SK-N-SH (cell line): ENCODE results near the gene TMEM245. TPM values are rescaled to one million over a fixed set of nuclear protein-coding genes. Genes with fewer than 3 reads are reported as not detected.
A peak's percentile ranks its signal among the peaks of the same experiment; 100 is the strongest.

ENCODE experiments used
- CTCF ChIA-PET: fragments of 300-600, 350-600 bp; formaldehyde crosslinking; extraction: SDS; loops from one replicate; lab custom pipeline; 2021; lab: Yijun Ruan, JAX
- POLR2A ChIA-PET: fragments of 350-600 bp; sonication (Branson Sonifier 250); formaldehyde crosslinking; extraction: SDS; loops from one replicate; lab custom pipeline; 2020; ENCODE audit warnings: antibody characterized with exemption, inconsistent platforms; lab: Yijun Ruan, JAX
- DNase-seq: peaks from one replicate; pipeline ENCODE4 v3.0.0; 2012
- H2AFZ ChIP-seq: fragments of 200-600 bp; sonication (generic); 2 replicates; pipeline ENCODE4 v1.8.1; 2016; ENCODE audit warnings: antibody characterized with exemption, mild to moderate bottlenecking, low read depth
- H3F3A ChIP-seq: fragments of 200-600 bp; sonication (generic); replicated peaks from 2 replicates; pipeline ENCODE3; 2016; ENCODE audit warnings: antibody characterized with exemption, mild to moderate bottlenecking; ENCODE audit not compliant: insufficient read depth
- H3K27ac ChIP-seq, 2 experiments: fragments of 200-500 bp in 1 of 2; fragments of 200-600 bp in 1 of 2; sonication (Bioruptor generic) in 1 of 2; sonication (generic), shearing (Covaris generic) in 1 of 2; 2 replicates each; pipeline versions ENCODE4 v1.5.1 to v1.6.1; 2014 to 2016; ENCODE audit warnings: low read depth in 2 of 2, inconsistent platforms in 1 of 2, low read length in 1 of 2, mild to moderate bottlenecking in 1 of 2, mixed read lengths in 1 of 2
- H3K27me3 ChIP-seq: fragments of 200-600 bp; sonication (generic), shearing (Covaris generic); 2 replicates; pipeline ENCODE4 v1.6.1; 2016; ENCODE audit warnings: mixed run types; ENCODE audit not compliant: insufficient read depth
- H3K36me3 ChIP-seq, 2 experiments: fragments of 200-500 bp in 1 of 2; fragments of 200-600 bp in 1 of 2; sonication (Bioruptor generic) in 1 of 2; sonication (generic) in 1 of 2; replicated peaks in 1 of 2; 2 replicates each; pipeline versions ENCODE3 to v1.5.1; 2014 to 2016; ENCODE audit warnings: low read length in 1 of 2, mild to moderate bottlenecking in 1 of 2; ENCODE audit not compliant: insufficient read depth in 2 of 2, control insufficient read depth in 1 of 2
- H3K4me1 ChIP-seq, 2 experiments: fragments of 200-500 bp in 1 of 2; fragments of 200-600 bp in 1 of 2; sonication (Bioruptor generic) in 1 of 2; sonication (generic), shearing (Covaris generic) in 1 of 2; 2 replicates each; pipeline versions ENCODE4 v1.5.1 to v1.6.1; 2014 to 2016; ENCODE audit warnings: low read depth in 1 of 2, low read length in 1 of 2, mixed run types in 1 of 2; ENCODE audit not compliant: insufficient read depth in 2 of 2, control insufficient read depth in 1 of 2
- H3K4me2 ChIP-seq: fragments of 200-600 bp; sonication (generic), shearing (Covaris generic); 2 replicates; pipeline ENCODE4 v1.6.1; 2017; ENCODE audit warnings: mixed run types
- H3K4me3 ChIP-seq, 2 experiments: fragments of 200-500 bp in 1 of 2; fragments of 200-600 bp in 1 of 2; sonication (Bioruptor generic) in 1 of 2; sonication (generic), shearing (Covaris generic) in 1 of 2; 2 replicates each; pipeline versions ENCODE4 v1.5.1 to v1.8.1; 2014 to 2016; ENCODE audit warnings: low read depth in 2 of 2, inconsistent platforms in 1 of 2, low read length in 1 of 2, mild to moderate bottlenecking in 1 of 2, mixed read lengths in 1 of 2, moderate library complexity in 1 of 2
- H3K79me2 ChIP-seq: fragments of 200-600 bp; sonication (generic); 2 replicates; pipeline ENCODE4 v1.8.1; 2017; ENCODE audit warnings: mild to moderate bottlenecking; ENCODE audit not compliant: insufficient read depth
- H3K9ac ChIP-seq: fragments of 200-600 bp; sonication (generic); 2 replicates; pipeline ENCODE4 v1.6.1; 2017; ENCODE audit warnings: mixed run types
- H3K9me2 ChIP-seq: fragments of 200-600 bp; sonication (generic); 2 replicates; pipeline ENCODE4 v1.6.1; 2017; ENCODE audit warnings: mixed run types
- H3K9me3 ChIP-seq: fragments of 200-600 bp; sonication (generic); 2 replicates; pipeline ENCODE4 v1.6.1; 2017; ENCODE audit warnings: mixed run types, mild to moderate bottlenecking, moderate library complexity
- H4K20me1 ChIP-seq: fragments of 200-600 bp; sonication (generic); 2 replicates; pipeline ENCODE4 v1.6.1; 2017; ENCODE audit warnings: mild to moderate bottlenecking, mixed run types; ENCODE audit not compliant: insufficient read depth
- CHD2 ChIP-seq: fragments of 150-350 bp; IDR thresholded peaks from 2 replicates; pipeline ENCODE4 v1.6.1; 2018; ENCODE audit warnings: low read length; ENCODE audit not compliant: partially characterized antibody
- FOSL2 ChIP-seq: IDR thresholded peaks from 2 replicates; pipeline ENCODE4 v1.4.0; 2012; ENCODE audit warnings: low read depth, mild to moderate bottlenecking, moderate library complexity, borderline replicate concordance
- FOXJ3 ChIP-seq: sonication (generic); formaldehyde crosslinking; IDR thresholded peaks from 2 replicates; pipeline ENCODE4 v1.5.1; 2020; ENCODE audit warnings: mild to moderate bottlenecking, missing genetic modification reagents
- FOXM1 ChIP-seq: IDR thresholded peaks from 2 replicates; pipeline ENCODE4 v1.4.0; 2012; ENCODE audit warnings: low read depth, mild to moderate bottlenecking
- JUND ChIP-seq: IDR thresholded peaks from 2 replicates; pipeline ENCODE4 v1.4.0; 2012
- MAX ChIP-seq: IDR thresholded peaks from 2 replicates; pipeline ENCODE4 v1.4.0; 2012; ENCODE audit warnings: low read depth
- MEF2A ChIP-seq: IDR thresholded peaks from 2 replicates; pipeline ENCODE4 v1.4.0; 2012; ENCODE audit warnings: low read depth, borderline replicate concordance
- NRF1 ChIP-seq: IDR thresholded peaks from 2 replicates; pipeline ENCODE4 v1.6.1; 2012; ENCODE audit warnings: low read depth, mild to moderate bottlenecking, low read length
- RAD21 ChIP-seq: IDR thresholded peaks from 2 replicates; pipeline ENCODE4 v1.6.1; 2012; ENCODE audit warnings: mild to moderate bottlenecking, low read length
- RCOR1 ChIP-seq: fragments of 150-350 bp; IDR thresholded peaks from 2 replicates; pipeline ENCODE4 v1.6.1; 2017; ENCODE audit warnings: antibody characterized with exemption, low read length
- REST ChIP-seq: IDR thresholded peaks from 2 replicates; pipeline ENCODE4 v1.6.1; 2012; ENCODE audit warnings: mild to moderate bottlenecking, low read depth, low read length, moderate library complexity
- RFX5 ChIP-seq: IDR thresholded peaks from 2 replicates; pipeline ENCODE4 v1.6.1; 2012; ENCODE audit warnings: mild to moderate bottlenecking, improper control_type of control experiment, low read length
- SIN3A ChIP-seq: IDR thresholded peaks from 2 replicates; pipeline ENCODE4 v1.6.1; 2012; ENCODE audit warnings: low read depth, mild to moderate bottlenecking, low read length, moderate library complexity, borderline replicate concordance
- YY1 ChIP-seq: IDR thresholded peaks from 2 replicates; pipeline ENCODE4 v1.4.0; 2012; ENCODE audit warnings: low read depth, mild to moderate bottlenecking
- ZBTB33 ChIP-seq: IDR thresholded peaks from 2 replicates; pipeline ENCODE4 v1.4.0; 2012; ENCODE audit warnings: low read depth, borderline replicate concordance
- WGBS: methylation state at CpG from one replicate; pipeline ENCODE4 v1.1.6; 2017; ENCODE audit warnings: low lambda C conversion rate; 5-methylcytosine and 5-hydroxymethylcytosine counted together
- polyA plus RNA-seq, 3 experiments: library from polyadenylated mRNA; depleted of rRNA; stranded (reverse); fragments of >200 nt; gene quantifications; 2 replicates each; pipeline ENCODE4 v1.2.3, GENCODE V29; 2012
- TF ChIP-seq, protein P1 (sequence below): IDR thresholded peaks from 2 replicates; pipeline ENCODE4 v1.4.0; 2012; ENCODE audit warnings: low read depth, borderline replicate concordance

TMEM245 gene
- polyA plus RNA-seq, 1 of the 3 experiments (the other 2 are of a cell fraction) = 17.5 TPM

DNA sequence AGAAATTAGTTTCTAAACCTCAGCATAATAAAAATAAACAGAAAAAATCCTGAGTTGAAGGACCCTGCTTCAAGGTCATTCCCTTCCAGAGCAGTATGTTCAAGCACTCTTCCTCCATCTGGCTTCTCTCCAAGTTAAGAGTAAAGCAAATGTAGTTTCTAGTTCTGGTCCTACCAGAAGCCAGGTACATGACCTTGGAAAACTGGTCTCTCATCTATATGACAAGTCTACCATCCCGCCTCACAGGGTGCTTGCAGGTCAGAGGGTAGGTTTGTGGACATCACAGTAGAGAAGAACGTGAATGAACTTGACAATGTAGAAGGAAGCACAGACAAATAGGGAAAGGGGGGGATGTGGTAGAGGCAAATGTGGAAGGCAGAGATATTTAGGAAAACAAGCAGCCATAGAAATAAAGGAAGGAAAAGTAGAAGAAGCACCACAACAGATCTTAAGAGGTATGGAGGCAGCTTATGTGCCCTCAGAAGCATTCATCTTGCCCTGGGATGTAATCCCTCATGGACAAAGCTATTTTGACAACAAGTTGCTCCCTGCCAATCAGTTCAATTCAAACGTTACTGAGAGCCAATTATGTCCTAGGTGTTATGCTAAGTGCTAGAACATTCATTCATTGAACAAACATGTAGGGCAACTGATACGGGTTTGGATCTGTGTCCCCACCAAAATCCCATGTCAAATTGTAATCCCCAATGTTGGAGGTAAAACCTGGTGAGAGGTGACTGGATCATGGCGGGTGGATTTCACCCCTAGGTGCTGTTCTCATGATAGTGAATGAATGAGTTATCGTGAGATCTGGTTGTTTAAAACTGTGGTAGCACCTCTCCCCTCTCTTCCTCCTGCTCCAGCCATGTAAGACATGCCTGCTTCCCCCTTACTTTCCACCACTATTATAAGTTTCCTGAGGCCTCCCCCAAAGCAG is 82.7 kb downstream of the TMEM245 start:
- peak overlapping the region; percentile 36 for H3K4me2 ChIP-seq
- no peak for DNase-seq
- 87% methylated on average over 6 of the region's 6 CpGs for WGBS

GRCh38 chr9:109035684-109036423 is 83.9 kb downstream of the TMEM245 start:
- H2AFZ ChIP-seq = no peak overlapping the region
- peaks cover 0 to 26% of the 10 kb centered on the region in 2 experiments; a peak in 3 of 4 replicates for H3K4me1 ChIP-seq
- no peak overlapping the region for H3K4me3 ChIP-seq
- POLR2A ChIA-PET = no interaction called here
- H4K20me1 ChIP-seq = no peaks in the 10 kb centered on the region
- peak overlapping the region; percentile 36 for H3K4me2 ChIP-seq
- H3K9me3 ChIP-seq = no peaks in the 10 kb centered on the region
- peak overlapping the region; percentile 14; the same call in 1 of the 2 replicates for H3K9ac ChIP-seq
- peaks cover 29% of the 10 kb centered on the region for H3F3A ChIP-seq
- WGBS = 28% methylated on average over 2 of the region's 2 CpGs
- H3K27me3 ChIP-seq = no peaks in the 10 kb centered on the region
- H3K27ac ChIP-seq = peak overlapping the region; percentile 43 to 82; a peak in 3 of 4 replicates
- DNase-seq = no peak
- no peaks in the 10 kb centered on the region for H3K9me2 ChIP-seq
- peaks cover 36% of the 10 kb centered on the region; the same call in 1 of the 2 replicates for H3K79me2 ChIP-seq
- CTCF ChIA-PET = no interaction called here
- peaks cover 38 to 50% of the 10 kb centered on the region in 2 experiments for H3K36me3 ChIP-seq
- no peak for TF ChIP-seq RCOR1
- no peak for TF ChIP-seq RAD21
- no peak for TF ChIP-seq FOXJ3 (CRISPR knock-in tag)
- TF ChIP-seq SIN3A = peak; percentile 17; the same call in 1 of the 2 replicates
- no peak for TF ChIP-seq RFX5
- no peak for TF ChIP-seq NRF1
- peak; percentile 80; the same call in 1 of the 2 replicates for TF ChIP-seq ZBTB33
- 0 out of 2 replicates have a peak, but pooled peaks have one; percentile 39 for TF ChIP-seq FOXM1
- peak; percentile 50; the same call in 1 of the 2 replicates for TF ChIP-seq YY1
- no peak for TF ChIP-seq REST
- TF ChIP-seq JUND = peak; percentile 99

More for the DNA sequence above, 82.7 kb downstream of the TMEM245 start:
- no peaks in the 10 kb centered on the region for H3K9me3 ChIP-seq
- H3K79me2 ChIP-seq = peaks cover 36% of the 10 kb centered on the region; the same call in 1 of the 2 replicates
- no peaks in the 10 kb centered on the region for H3K9me2 ChIP-seq
- H3K4me1 ChIP-seq = peaks cover 0 to 26% of the 10 kb centered on the region in 2 experiments; a peak in 3 of 4 replicates
- H3F3A ChIP-seq = peaks cover 29% of the 10 kb centered on the region
- H3K27me3 ChIP-seq = no peaks in the 10 kb centered on the region
- CTCF ChIA-PET = interaction anchor here (0.6 kb wide), 1 partner anchor 1169 kb away, joined by 3 read pairs; no protein-coding TSS in a partner anchor
- peaks cover 27 to 53% of the 10 kb centered on the region in 2 experiments for H3K36me3 ChIP-seq
- no peaks in the 10 kb centered on the region for H4K20me1 ChIP-seq
- peak overlapping the region; percentile 43 to 82; a peak in 3 of 4 replicates for H3K27ac ChIP-seq
- no peak for TF ChIP-seq MAX
- TF ChIP-seq JUND = no peak
- TF ChIP-seq FOSL2 = no peak
- no peak for TF ChIP-seq FOXM1
- no peak for TF ChIP-seq RAD21
- TF ChIP-seq MEF2A = no peak
- no peak for TF ChIP-seq CHD2
- TF ChIP-seq, protein P1, sequence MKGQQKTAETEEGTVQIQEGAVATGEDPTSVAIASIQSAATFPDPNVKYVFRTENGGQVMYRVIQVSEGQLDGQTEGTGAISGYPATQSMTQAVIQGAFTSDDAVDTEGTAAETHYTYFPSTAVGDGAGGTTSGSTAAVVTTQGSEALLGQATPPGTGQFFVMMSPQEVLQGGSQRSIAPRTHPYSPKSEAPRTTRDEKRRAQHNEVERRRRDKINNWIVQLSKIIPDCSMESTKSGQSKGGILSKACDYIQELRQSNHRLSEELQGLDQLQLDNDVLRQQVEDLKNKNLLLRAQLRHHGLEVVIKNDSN = no peak
- TF ChIP-seq RFX5 = no peak
- no peak for TF ChIP-seq RCOR1
- H2AFZ ChIP-seq = no peak overlapping the region
- no peak overlapping the region for H3K9ac ChIP-seq
- H3K4me3 ChIP-seq = no peak overlapping the region
- POLR2A ChIA-PET = no interaction called here
